Keratinocyte (primary cell): Measurements from ENCODE around the gene ZNF586. TPM values are rescaled to one million over a fixed set of nuclear protein-coding genes. Genes with fewer than 3 reads are reported as not detected.

Experiments used
- DNase-seq: peaks from one replicate; pipeline ENCODE4 v3.0.0-alpha.2; 2011; ENCODE audit warnings: low read depth, missing footprints, low spot score
- FAIRE-seq: peaks from 2 replicates; lab custom pipeline; 2011; peaks lifted over from hg19 to GRCh38; lab: Jason Lieb, UNC
- H2AFZ ChIP-seq: 2 replicates; pipeline ENCODE4 v1.6.0; 2012; ENCODE audit warnings: low read length, control low read depth, inconsistent platforms; ENCODE audit not compliant: control insufficient read depth
- H3K27ac ChIP-seq: 2 replicates; pipeline ENCODE4 v1.5.1; 2011; ENCODE audit warnings: low read length; ENCODE audit not compliant: control insufficient read depth, insufficient read depth
- H3K27me3 ChIP-seq: 3 replicates; pipeline ENCODE4 v1.6.0; 2011; ENCODE audit warnings: low read length; ENCODE audit not compliant: control insufficient read depth, insufficient read depth; ENCODE audit errors: extremely low read depth
- H3K36me3 ChIP-seq, 2 experiments: 2 replicates in 1 of 2; 3 replicates in 1 of 2; pipeline ENCODE4 v1.5.1; 2011; ENCODE audit warnings: low read length in 2 of 2, mild to moderate bottlenecking in 1 of 2; ENCODE audit not compliant: control insufficient read depth in 2 of 2, insufficient read depth in 2 of 2; ENCODE audit errors: extremely low read depth in 1 of 2
- H3K4me1 ChIP-seq: 3 replicates; pipeline ENCODE4 v1.5.1; 2011; ENCODE audit warnings: low read length; ENCODE audit not compliant: control insufficient read depth, insufficient read depth; ENCODE audit errors: extremely low read depth
- H3K4me2 ChIP-seq: 3 replicates; pipeline ENCODE4 v1.6.0; 2011; ENCODE audit warnings: low read depth, low read length; ENCODE audit not compliant: control insufficient read depth, insufficient read depth; ENCODE audit errors: extremely low read depth
- H3K4me3 ChIP-seq, 3 experiments: fragments of 200-600 bp in 1 of 3; sonication (generic) in 1 of 3; 2 replicates in 2 of 3; 3 replicates in 1 of 3; pipeline ENCODE4 v1.5.1; 2011 to 2016; ENCODE audit warnings: low read length in 3 of 3, mild to moderate bottlenecking in 3 of 3, control low read depth in 2 of 3, inconsistent platforms in 1 of 3, low read depth in 1 of 3, mixed read lengths in 1 of 3, mixed run types in 1 of 3, moderate library complexity in 1 of 3; ENCODE audit not compliant: control insufficient read depth in 2 of 3, insufficient read depth in 2 of 3; ENCODE audit errors: extremely low read depth in 1 of 3
- H3K79me2 ChIP-seq: 2 replicates; pipeline ENCODE4 v1.6.0; 2012; ENCODE audit warnings: low read length; ENCODE audit not compliant: control insufficient read depth, insufficient read depth
- H3K9ac ChIP-seq: 3 replicates; pipeline ENCODE4 v1.6.0; 2011; ENCODE audit warnings: low read length; ENCODE audit not compliant: control insufficient read depth, insufficient read depth; ENCODE audit errors: extremely low read depth
- H3K9me1 ChIP-seq: 3 replicates; pipeline ENCODE4 v1.6.0; 2011; ENCODE audit warnings: low read length; ENCODE audit not compliant: control insufficient read depth, insufficient read depth; ENCODE audit errors: extremely low read depth
- H3K9me3 ChIP-seq: 2 replicates; pipeline ENCODE4 v1.5.1; 2012; ENCODE audit warnings: low read depth, low read length; ENCODE audit not compliant: control insufficient read depth
- H4K20me1 ChIP-seq: 3 replicates; pipeline ENCODE4 v1.6.0; 2011; ENCODE audit warnings: low read length; ENCODE audit not compliant: control insufficient read depth, insufficient read depth; ENCODE audit errors: extremely low read depth
- EZH2 ChIP-seq: IDR thresholded peaks from one replicate; pipeline ENCODE4 v1.6.1; 2012; ENCODE audit warnings: inconsistent platforms, mild to moderate bottlenecking, low read length, moderate library complexity
- dilution Hi-C: fragments of 300-500 bp; cut with MboI; formaldehyde crosslinking; loops from one replicate; pipeline ENCODE4 v1.7.0; 2020; ENCODE audit warnings: low sequenced_read_pairs; ENCODE audit not compliant: extremely low pct_ligation_motif_present
- polyA plus RNA-seq, 5 experiments: library from polyadenylated mRNA; depleted of rRNA in 3 of 5; stranded (reverse) in 3 of 5; stranded (forward) in 1 of 5; unstranded in 1 of 5; fragments of >200 nt; gene quantifications; 1 replicate in 1 of 5; 2 replicates in 3 of 5; 3 replicates in 1 of 5; pipeline versions ENCODE4 v1.2.1 to v1.2.3, GENCODE V29; 2011 to 2012; ENCODE audit warnings: missing spikeins in 2 of 5, low read depth in 1 of 5, low replicate concordance in 1 of 5
- TF ChIP-seq, protein P1 (sequence below), 3 experiments: IDR thresholded peaks in 1 of 3; conservative IDR thresholded peaks in 1 of 3; optimal IDR thresholded peaks in 1 of 3; 2 replicates in 2 of 3; 3 replicates in 1 of 3; pipeline versions ENCODE3 to v1.5.1; 2011; ENCODE audit warnings: low read length in 3 of 3, mild to moderate bottlenecking in 3 of 3, moderate library complexity in 2 of 3, control low read depth in 1 of 3, inconsistent platforms in 1 of 3; ENCODE audit not compliant: insufficient read depth in 2 of 3; ENCODE audit errors: extremely low read depth in 1 of 3

Gene ZNF586
- polyA plus RNA-seq, 1 donor (not counting 4 experiments of a cell fraction or from before 2014, with no cell fraction given), result 9.6 TPM

DNA sequence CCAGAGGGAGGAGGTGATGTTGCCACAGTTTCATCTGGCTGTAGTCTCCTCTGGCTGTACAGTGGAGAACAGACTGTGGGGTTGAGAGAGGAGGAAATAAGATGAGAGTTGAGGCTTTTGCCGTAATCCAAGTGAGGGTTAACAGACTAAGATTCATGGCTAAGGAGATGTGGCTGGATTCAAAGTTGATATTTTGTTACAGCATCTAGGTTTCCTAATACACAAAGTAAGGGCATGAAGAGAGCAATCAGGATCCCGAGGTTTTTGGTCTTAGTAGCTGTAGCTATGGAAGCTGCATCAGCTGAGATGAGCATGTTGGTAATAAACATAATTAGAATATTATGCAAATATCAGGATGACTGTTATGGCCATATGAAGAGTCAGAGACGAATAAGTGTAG is 21.4 kb upstream of the ZNF586 start:
- TF ChIP-seq, protein P1, sequence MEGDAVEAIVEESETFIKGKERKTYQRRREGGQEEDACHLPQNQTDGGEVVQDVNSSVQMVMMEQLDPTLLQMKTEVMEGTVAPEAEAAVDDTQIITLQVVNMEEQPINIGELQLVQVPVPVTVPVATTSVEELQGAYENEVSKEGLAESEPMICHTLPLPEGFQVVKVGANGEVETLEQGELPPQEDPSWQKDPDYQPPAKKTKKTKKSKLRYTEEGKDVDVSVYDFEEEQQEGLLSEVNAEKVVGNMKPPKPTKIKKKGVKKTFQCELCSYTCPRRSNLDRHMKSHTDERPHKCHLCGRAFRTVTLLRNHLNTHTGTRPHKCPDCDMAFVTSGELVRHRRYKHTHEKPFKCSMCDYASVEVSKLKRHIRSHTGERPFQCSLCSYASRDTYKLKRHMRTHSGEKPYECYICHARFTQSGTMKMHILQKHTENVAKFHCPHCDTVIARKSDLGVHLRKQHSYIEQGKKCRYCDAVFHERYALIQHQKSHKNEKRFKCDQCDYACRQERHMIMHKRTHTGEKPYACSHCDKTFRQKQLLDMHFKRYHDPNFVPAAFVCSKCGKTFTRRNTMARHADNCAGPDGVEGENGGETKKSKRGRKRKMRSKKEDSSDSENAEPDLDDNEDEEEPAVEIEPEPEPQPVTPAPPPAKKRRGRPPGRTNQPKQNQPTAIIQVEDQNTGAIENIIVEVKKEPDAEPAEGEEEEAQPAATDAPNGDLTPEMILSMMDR (optimal IDR thresholded peaks at IDR 0.05 in 1 of 3, IDR thresholded peaks at IDR 0.05 in 1 of 3, conservative IDR thresholded peaks at IDR 0.05 in 1 of 3; ENCODE audit: extremely low read depth in 1 of 3, insufficient read depth in 2 of 3, low read length in 3 of 3), result no peak
- no peak for TF ChIP-seq EZH2
- H3K4me3 ChIP-seq, result peak overlapping the region; percentile 79 to 95 (median 90)
- H4K20me1 ChIP-seq, result no peaks in the 10 kb centered on the region
- H3K36me3 ChIP-seq, result peaks cover 8 to 11% of the 10 kb centered on the region in 2 experiments
- no peaks in the 10 kb centered on the region for H3K9me1 ChIP-seq
- DNase-seq (no peak), FAIRE-seq (peak; percentile 29)
- no peaks in the 10 kb centered on the region for H3K27me3 ChIP-seq
- no peak overlapping the region for H3K9ac ChIP-seq
- H3K9me3 ChIP-seq, result no peaks in the 10 kb centered on the region
- no peak overlapping the region for H3K27ac ChIP-seq
- peaks cover 40% of the 10 kb centered on the region for H3K79me2 ChIP-seq
- H2AFZ ChIP-seq, result no peak overlapping the region
- dilution Hi-C loops, result no loop called here
- H3K4me2 ChIP-seq, result peak overlapping the region; percentile 87
- H3K4me1 ChIP-seq, result peaks cover 6% of the 10 kb centered on the region

DNA sequence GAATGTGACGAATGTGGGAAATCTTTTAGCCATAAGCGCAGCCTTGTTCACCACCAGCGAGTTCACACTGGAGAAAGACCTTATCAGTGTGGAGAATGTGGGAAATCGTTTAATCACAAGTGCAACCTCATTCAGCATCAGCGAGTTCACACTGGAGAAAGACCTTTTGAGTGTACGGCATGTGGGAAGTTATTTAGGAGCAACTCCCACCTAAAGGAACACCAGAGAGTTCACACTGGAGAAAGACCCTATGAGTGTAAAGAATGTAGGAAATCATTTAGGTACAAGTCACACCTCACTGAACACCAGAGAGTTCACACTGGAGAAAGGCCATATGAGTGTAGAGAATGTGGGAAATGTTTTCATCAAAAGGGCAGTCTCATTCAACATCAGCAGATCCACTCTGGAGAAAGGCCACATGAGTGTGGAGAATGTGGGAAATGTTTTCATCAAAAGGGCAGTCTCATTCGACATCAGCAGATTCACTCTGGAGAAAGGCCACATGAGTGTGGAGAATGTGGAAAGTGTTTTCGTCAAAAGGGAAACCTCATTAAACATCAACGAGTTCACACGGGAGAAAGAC is 15.3 kb upstream of the ZNF586 start:
- H3K36me3 ChIP-seq, result peaks cover 33 to 35% of the 10 kb centered on the region in 2 experiments
- no peaks in the 10 kb centered on the region for H3K9me3 ChIP-seq
- H2AFZ ChIP-seq, result no peak overlapping the region
- no peak overlapping the region for H3K4me3 ChIP-seq
- H3K9ac ChIP-seq, result no peak overlapping the region
- no peak for TF ChIP-seq EZH2
- TF ChIP-seq, protein P1 (optimal IDR thresholded peaks at IDR 0.05 in 1 of 3, IDR thresholded peaks at IDR 0.05 in 1 of 3, conservative IDR thresholded peaks at IDR 0.05 in 1 of 3; ENCODE audit: extremely low read depth in 1 of 3, insufficient read depth in 2 of 3, low read length in 3 of 3), result no peak
- no peak overlapping the region for H3K27ac ChIP-seq
- FAIRE-seq (no peak), DNase-seq (no peak)
- H3K9me1 ChIP-seq, result no peaks in the 10 kb centered on the region
- H3K4me1 ChIP-seq, result no peaks in the 10 kb centered on the region
- H4K20me1 ChIP-seq, result no peaks in the 10 kb centered on the region
- dilution Hi-C loops, result no loop called here
- peaks cover 19% of the 10 kb centered on the region for H3K79me2 ChIP-seq
- no peaks in the 10 kb centered on the region for H3K27me3 ChIP-seq
- H3K4me2 ChIP-seq, result no peak overlapping the region
